GM18858 (cell line): Measurements from ENCODE around the gene ZNF266.

Experiments used
- ATAC-seq: cut with Tn5 transposase; IDR thresholded peaks from one replicate; pipeline ENCODE4 v1.9.1; 2021; ENCODE audit not compliant: unreplicated experiment

Gene ZNF266

GRCh38 chr19:9435279-9436268 lies at the start of gene ZNF266:
ZNF266 (minus strand) TSS chr19:9435573; CDS start chr19:9420089, 15,484 bp downstream.
- peak; percentile 59 for ATAC-seq

- no peak for ATAC-seq
These were observed 49.8 kb upstream of the ZNF266 start for GRCh38 chr19:9485140-9485539.

DNA sequence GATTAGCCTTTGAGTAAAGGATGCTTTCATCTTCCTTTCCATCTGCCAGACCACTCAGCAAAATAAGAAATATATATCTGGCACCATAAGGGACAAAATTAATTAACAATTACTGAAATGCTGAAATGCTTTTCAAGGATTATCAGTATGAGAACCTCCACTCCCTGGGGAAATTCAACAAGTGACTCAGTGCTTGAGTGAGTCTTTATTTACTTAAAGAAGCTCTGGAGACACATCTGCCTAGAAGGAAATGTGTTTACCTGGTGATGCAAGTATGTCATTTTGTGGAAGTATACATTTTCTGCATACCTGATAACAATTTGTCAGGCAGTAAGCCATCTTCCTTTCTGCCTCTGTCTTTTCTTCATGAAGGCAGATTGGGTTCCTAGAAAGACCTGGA lies 39.6 kb upstream of the ZNF266 start:
- no peak for ATAC-seq

DNA sequence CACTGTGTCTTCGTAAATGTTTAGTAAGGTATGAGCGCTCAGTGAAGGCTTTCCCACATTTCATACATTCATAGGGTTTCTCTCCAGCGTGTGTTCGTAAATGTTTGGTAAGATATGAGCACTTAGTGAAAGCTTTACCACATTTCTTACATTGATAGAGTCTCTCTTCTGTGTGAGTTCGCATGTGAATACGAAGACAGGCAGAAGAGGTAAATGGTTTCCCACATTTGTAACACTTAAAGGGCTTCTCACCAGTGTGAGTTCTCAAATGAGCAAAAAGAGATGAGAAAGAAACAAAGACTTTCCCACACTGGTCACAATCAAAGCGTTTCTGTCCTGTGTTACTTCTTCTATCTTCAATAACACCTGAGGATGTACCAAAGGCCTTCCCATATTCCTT lies 31.8 kb upstream of the ZNF266 start:
- no peak for ATAC-seq

DNA sequence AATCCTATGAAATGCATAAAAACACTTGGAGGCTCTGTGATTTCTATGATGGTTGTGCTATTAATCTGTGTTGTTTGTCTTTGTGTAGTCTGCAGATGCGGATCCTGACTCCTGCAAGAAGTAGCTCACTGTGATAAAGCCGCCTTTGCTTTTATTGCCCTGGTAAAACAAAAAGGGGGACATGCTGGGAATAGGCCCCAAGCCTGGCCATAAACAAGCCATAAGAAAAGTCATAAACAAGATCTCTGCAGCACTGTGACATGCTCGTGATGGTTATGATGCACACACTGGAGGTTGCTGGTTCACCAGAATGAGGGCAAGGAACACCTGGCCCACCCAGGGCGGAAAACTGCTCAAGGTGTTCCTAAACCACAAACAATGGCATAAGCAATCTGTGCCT lies 26.6 kb upstream of the ZNF266 start:
- no peak for ATAC-seq

DNA sequence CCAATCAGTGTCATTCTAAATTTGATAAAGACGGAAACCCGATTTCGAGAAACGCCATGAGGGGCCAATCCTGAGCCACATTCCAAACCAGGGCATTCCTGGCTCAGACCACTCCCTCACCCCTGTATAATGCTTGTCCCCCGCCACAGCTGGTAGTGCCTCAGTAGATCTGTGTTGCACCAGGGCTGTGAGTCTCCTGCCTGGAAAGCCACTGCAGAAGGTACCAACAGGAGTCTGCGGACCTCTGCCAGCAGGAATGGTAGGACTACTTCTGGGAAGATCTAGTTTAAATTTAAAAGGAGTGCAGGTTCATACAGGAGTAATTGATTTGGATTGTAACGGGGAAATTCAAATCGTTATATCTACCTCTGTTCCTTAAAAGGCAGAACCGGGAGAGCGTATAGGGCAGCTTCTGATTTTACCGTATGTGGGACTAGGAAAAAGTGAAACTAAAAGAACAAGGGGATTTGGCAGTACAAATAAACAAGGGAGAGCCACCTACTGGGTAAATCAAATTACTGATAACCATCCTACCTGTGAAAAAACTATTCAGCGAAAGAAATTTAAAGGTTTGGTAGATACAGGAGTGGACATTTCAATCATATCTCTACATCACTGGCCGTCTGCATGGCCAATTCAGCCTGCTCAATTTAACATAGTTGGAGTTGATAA lies 20.8 kb upstream of the ZNF266 start:
- no peak for ATAC-seq

DNA sequence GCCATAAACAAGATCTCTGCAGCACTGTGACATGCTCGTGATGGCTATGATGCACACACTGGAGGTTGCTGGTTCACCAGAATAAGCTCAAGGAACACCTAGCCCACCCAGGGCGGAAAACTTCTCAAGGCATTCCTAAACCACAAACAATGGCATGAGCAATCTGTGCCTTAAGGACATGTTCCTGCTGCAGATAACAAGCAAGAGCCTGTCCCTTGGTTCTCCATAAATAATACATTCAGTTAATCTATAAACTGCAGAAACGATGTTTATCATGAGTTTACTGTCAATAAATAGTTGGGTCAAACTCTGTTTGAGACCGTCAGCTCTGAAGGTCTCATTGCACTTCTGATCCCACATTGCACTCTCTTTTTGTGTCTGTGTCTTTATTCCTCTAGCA lies 18.6 kb upstream of the ZNF266 start:
- ATAC-seq, result no peak

DNA sequence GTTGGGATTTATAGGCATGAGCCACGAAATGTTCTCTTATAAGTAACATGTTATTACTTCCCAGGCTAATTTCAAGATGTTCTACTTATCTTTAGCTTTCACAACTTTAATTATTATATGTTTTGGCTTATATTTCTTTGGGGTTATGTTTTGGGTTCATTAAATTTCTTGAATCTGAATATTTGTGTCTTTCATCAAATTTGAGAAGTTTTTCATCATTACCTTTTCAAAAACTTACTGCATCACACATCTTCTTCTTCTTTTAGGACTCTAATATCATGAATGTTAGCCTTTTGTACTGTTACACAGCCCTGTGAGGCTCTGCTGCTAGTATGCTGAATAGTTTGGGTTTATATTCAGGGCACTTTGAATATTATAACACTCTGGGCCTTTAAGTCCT lies 9.7 kb upstream of the ZNF266 start:
- no peak for ATAC-seq

- no peak for ATAC-seq
These were observed 985 bp upstream of the ZNF266 start for GRCh38 chr19:9436358-9436757.

DNA sequence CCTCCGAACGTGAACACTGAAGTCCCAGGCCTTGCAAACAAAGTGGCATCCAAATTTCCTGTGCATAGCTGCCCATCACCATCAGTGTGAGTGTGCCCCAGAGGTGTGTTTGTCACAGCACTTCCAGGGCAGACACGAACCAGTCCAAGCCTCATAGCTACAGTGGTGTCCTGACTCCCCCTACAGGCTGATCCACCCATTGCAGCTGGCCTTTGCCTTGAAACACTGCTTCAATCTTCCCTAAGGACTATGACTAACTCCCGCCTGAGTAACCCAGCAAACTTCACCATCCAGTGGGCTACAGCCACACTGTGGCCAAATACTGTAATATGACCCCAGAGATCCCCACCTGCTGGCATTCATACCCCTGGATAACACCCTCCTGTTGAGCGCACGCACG lies 3.9 kb downstream of the ZNF266 start:
- ATAC-seq, result no peak

DNA sequence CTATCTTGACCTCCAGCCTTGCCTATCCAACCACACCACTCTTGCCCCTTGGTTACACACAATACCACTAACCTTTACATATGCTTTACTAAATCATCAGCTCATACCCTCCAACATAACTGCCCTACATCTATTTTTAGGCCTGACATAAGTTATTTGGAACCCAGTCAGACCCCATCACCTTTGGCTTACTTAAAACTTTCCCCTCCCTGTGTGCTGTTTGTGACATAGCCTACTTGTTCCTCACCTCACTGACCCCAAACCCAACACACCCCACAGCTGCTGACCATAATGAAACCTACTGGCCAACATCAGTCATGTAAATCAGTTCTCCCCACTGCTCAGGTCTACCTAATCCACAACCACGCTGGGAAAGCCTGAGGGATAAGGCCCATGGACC lies 4.9 kb downstream of the ZNF266 start:
- ATAC-seq, result no peak

GRCh38 chr19:9427941-9428340 lies 7.4 kb downstream of the ZNF266 start:
- ATAC-seq, result no peak

GRCh38 chr19:9413240-9413954 lies 22.0 kb downstream of the ZNF266 start:
- ATAC-seq, result no peak

DNA sequence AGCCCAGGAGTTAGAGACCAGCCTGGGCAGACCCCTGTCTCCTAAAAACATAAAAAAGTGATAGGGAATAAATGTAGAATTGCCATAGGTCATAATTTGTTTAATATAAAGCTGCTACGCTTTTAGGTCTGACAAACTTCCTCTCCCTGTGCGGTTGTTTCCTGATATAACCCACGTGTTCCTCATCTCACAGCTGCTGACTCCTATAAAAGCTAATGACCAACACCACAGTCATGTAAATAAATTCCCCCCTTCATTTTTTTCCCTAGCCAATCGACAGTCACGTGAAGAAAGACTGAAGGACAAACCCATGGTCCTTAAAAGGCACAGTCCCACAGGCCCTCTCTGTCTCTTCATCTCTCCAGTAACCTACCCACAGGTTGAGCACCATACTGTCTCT lies 27.5 kb downstream of the ZNF266 start:
- no peak for ATAC-seq

DNA sequence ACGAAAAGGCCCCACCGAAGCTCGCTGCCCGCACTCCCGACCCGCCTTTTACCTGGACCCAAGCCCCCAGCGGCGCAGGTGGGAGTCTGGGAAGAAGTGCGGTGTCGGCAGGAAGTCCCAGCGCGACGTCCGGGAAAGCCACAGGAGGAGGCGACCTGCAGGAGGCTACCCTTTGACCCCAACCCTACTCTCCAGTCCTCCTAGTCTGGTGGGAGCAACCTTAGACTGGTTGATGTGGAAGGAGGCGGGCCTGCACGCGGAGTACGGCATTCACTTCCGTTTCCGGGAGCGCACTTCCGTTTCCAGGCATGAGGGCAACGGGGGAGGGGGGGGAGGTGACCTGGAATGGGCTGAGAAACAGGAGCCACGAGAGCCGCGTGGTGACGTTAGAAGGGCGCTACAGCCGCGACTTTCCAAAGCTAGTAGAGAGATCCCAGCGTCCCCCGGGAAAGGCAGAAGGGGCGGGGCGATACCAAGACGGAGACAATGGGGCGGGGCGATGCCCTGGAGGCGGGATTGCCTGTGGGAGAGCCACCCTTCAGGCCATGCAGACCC lies 28.5 kb downstream of the ZNF266 start:
- ATAC-seq, result no peak

DNA sequence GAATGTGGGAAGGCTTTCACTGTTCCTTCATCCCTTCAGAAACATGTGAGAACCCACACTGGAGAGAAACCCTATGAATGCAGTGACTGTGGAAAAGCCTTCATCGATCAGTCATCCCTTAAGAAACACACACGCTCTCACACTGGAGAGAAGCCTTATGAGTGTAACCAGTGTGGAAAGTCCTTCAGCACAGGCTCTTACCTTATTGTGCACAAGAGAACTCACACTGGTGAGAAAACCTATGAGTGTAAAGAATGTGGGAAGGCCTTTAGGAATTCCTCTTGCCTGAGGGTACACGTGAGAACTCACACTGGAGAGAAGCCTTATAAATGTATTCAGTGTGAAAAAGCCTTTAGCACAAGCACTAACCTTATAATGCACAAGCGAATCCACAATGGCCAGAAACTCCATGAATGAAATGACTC lies 54.0 kb downstream of the ZNF266 start:
- no peak for ATAC-seq

GRCh38 chr19:9370738-9371619 lies 64.4 kb downstream of the ZNF266 start:
- ATAC-seq, result no peak

GRCh38 chr19:9362905-9363304 lies 72.5 kb downstream of the ZNF266 start, which contains the start of gene ZNF177:
ZNF177 (plus strand) TSS chr19:9363013; CDS start chr19:9378312, 15,299 bp downstream.
- no peak for ATAC-seq
